ELF-1 (cell line): ENCODE results near the gene OSBPL5.

Experiments
- DNase-seq: peaks from one replicate; pipeline ENCODE4 v3.0.0-alpha.2; 2016; ENCODE audit warnings: low read depth, low spot score

Gene OSBPL5

DNA sequence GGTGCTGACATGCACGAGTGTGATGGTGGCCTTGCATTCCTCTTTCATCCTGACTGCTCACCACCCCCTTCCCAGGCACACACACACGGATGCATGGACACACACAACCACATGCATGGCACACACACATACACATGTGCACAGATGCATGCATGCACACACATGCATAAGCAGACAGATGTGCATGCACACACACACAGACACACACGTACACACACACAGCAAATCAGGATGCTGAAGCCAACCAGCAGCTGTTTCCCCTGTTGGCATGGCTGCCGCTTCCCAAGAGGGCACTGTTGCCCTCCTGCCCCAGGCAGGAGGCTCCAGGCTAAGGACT is 15.3 kb downstream of the OSBPL5 start:
- DNase-seq = no peak

GRCh38 chr11:3148990-3149851 is 15.9 kb downstream of the OSBPL5 start:
- no peak for DNase-seq

- DNase-seq = no peak
Observed at GRCh38 chr11:3148255-3148989, 16.7 kb downstream of the OSBPL5 start.

GRCh38 chr11:3147626-3148025 is 17.5 kb downstream of the OSBPL5 start:
- no peak for DNase-seq

DNA sequence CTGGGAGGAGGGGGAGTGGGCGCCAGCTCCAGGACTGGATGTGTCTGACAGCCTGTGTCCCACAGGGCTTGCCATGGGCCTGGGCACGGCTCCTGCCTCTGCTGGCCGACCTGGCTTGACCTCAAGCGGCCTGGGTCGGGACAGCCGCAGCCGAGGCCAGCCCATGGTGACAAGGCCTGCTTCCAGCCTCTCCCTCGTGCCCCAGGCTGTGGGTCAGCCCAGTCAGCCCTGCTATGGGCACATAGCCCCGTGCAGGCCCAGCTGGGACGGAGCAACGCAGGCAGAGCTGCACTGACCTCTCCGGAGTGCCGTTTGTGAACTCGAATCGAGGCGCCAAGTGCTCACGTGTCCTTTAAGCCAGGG is 17.9 kb downstream of the OSBPL5 start:
- no peak for DNase-seq

DNA sequence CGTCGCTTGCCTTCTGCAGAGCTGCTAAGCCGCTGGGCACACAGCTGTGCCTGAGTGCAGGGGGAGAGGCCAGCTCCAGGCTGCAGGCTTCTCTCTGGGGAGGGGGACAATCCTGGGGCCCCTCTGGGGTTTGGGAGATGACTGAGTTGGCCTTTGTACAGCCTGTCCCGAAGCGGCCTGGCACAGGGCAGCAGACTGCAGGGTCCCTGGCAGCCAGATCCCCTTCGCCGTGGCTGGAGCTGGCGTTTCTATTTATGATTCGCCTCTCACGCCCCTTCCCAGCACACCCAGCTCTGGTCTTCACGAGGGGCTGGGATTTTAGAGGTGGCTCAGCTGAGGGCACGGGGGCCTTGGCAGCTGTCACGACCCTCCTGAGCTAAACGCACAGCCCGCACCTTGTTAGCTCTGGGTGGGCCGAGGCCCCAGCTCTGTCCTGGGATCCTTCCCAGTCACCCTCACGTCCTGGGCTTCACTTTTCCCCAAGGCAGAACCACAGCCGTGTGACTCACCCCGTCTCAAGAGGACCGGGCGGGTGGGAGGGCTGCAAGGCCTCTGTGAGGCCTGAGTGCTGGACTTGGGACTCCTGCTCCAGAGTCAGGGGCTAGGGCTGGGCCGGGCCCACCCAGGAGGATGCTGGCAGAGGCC is 18.4 kb downstream of the OSBPL5 start:
- no peak for DNase-seq

GRCh38 chr11:3145206-3145520 is 19.9 kb downstream of the OSBPL5 start:
- no peak for DNase-seq

GRCh38 chr11:3144296-3145205 is 20.6 kb downstream of the OSBPL5 start:
- no peak for DNase-seq

DNA sequence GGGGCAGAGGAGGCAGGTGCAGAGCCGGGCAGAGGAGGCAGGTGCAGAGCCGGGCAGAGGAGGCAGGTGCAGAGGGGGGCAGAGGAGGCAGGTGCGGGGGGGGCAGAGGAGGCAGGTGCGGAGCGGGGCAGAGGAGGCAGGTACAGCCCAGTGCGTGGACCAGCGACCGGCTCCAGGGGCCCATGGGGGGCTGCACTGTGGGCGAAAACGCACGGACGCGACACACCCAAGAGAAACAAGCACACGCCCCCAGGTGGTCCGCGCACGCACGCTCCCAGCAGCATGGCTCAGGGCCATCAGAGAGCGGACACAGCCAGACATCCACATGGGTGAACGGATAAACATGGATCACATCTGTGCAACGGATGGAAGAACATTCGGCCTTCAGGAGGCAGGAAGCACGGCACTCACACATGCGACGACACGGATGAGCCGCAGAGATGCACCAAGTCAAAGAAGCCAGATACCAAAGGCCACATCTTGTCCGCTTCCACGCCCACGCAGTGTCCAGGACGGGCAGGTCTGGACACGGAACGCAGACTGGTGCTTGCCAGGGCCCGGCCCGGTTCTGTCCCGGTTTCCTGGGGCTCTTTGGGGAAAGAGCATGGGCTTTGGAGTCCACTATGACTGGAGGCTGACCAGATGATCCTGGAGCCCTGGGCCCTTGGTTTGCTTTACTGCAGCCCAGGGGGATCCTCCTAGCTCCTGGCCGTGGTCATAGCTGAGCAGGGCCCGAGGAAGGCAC is 21.8 kb downstream of the OSBPL5 start:
- no peak for DNase-seq

DNA sequence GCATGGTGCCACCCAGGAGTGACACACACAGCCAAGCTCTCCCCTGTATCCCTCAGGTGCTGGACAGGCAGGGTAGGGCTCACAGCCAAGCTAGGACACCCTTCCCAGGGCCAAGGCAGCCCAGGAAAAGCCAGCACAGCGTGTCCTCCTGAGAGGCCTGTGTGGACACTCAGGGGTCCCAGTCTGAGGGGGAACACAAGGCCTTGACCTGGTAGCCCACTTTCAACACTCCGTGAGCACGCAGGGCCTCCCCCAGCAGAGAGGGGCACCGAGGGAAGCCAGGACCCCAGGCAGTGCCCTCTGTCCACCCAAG is 24.9 kb downstream of the OSBPL5 start:
- DNase-seq = no peak

GRCh38 chr11:3139481-3140290 is 25.4 kb downstream of the OSBPL5 start:
- DNase-seq = no peak

- no peak for DNase-seq
Observed at GRCh38 chr11:3139086-3139440, 26.0 kb downstream of the OSBPL5 start.

GRCh38 chr11:3138178-3139085 is 26.7 kb downstream of the OSBPL5 start:
- no peak for DNase-seq

DNA sequence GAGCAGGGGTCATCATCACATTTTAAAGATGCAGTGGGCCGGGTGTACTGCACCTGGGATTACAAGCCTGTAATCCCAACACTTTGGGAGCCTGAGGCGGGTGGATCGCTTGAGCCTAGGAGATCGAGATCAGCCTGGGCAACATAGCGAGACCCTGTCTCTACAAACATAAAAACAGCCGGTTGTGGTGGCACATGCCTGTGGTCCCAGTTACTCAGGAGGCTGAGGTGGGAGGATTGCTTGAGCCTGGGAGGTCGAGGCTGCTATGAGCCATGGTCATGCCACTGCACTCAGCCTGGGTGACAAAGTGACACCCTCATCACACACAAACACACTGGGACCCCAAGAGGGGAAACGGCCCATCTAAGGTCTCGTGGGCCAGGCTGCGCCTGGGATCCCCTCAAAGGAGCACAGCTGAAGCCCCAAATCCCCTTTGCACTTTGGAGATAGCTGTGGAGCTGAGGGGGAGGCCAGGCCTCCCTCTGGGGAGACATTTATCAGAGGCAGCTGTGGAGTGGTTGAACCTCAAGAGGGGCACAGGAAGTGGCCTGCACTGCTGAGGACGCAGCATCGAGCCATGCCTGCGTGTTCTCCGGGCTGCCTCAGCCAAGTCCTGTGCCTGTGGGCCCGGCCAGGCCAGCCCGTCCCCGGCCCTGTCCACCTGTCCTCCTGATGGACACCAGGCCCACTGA is 27.5 kb downstream of the OSBPL5 start:
- DNase-seq = no peak

DNA sequence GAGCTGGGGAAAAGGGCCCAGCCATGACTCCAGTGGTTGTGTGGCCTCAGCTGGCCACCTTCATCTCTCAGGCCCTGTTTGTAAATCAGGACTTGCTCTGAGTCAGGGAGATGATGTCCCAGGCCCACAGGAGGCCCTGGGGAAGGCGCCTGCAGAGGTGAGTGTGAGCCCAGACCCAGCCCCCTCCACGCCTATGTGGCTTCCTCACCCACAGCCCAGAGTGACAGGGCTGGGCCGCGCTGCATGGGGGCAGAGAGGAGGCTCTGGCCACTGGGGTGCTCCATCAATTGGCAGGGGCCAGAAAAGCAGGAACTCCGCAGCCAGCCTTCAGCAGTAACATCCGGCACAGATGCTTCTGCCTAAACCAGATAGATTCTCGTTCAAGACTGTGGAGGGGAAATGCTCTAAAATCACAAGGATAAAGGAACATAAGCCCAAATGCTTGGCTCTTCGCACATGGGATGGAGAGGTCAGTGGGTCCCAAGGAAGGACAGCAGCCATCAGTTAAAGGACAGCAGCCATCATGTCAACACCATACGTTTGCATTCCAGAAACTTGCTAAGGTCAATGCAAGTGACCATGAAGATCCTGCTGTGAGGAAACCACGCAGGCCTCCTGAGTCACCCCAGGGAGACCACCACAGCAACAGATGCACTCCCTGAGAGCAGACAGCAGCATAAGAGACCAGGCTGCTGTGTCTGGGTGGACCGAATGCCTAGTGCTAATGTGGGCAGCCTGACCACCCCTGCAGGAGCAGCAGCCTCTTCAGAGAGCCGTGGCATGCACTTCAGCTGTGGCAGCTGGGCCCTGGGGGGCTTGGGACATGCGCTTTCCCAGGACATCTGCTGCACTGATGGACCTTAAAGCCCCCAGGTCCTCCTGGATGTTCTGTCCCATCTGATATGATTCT is 28.3 kb downstream of the OSBPL5 start:
- DNase-seq = no peak

DNA sequence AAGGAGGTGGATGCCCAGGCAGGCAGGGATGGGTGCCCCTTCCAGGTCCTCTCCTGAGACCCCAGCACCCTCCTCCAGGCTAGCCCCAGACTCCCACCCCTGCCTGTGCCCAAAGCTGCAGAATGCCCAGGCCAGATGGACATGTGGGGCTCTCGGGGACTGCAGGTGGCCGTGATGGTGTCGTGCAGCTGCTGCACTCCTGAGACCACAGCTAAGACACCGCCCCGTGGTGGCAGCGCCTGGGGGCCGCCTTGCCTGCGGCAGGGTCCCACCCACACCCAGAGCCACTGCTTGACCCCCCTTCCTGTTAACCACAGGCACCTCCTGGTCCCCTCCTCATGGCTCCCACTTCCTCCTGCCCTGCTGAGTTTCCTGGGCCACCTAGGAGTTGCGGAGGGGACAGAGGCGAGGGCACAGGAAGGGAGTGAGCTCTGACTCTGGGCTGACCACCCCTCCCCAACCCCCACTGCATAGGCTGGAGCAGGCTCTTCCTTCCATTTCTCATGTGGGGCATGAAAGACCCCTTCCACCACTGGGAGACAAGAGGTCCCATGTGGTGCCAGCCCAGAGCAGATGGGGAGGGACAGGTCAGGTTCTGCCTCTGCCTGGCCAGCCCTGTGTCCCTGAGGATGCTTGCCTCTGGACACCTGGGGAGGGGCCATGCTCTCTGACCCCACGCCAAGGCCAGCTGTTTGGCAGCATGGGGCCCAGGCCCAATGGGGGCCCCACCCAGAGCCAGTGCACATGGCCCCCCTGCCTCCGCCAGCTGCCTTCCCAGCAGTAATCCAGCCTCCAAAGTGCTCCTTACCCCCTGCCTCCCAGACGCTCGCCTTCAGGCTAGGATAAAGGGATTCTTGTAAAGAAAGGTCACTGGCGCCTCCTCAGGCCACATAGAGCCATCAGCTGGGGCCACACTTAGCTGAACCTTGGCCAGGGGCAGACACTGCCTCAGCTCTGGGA is 29.3 kb downstream of the OSBPL5 start:
- DNase-seq = peak; percentile 62
